ENCODE measurements around the gene ODAD3.

DNA sequence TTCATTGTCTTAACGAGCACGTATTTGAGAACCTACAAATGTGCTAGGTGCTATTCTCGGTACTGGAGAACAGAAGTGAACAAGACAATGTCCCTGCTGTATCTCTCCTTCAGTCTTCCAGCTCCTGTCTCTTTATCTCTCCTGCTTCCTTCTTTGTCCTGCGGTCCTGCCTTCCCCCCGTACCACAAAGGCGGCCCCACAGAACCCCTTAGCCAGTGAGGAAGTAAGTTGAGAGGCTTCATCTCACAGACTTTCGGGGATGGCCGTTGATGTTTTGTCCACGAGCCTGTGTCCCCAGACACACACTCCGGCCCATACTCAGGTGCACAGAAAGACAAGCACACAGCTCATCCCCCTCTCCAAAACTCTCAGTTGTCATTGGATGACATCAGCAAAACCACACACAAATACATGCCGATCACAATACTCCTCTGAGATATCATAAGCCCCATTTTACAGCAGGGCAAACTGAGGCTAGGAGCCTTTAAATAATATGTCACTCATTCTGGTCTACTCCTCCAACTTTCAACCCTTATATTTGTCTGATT is 61.0 kb downstream of the ODAD3 start:
- TF ChIP-seq CTCF (IDR thresholded peaks at IDR 0.05), result no peak
- TF ChIP-seq POLR2A (IDR thresholded peaks at IDR 0.05), result no peak

Measured in stomach (tissue), 4 donors.